GM12801 (cell line): ENCODE data around the gene CMTR1.

ENCODE experiments used
- CTCF ChIP-seq: IDR thresholded peaks from one replicate; pipeline ENCODE4 v1.5.1; 2011; ENCODE audit warnings: control low read depth; ENCODE audit not compliant: insufficient read length; ENCODE audit errors: extremely low read depth

The CMTR1 gene

GRCh38 chr6:37500294-37500608, 67.2 kb downstream of the CMTR1 start:
- no peak for TF ChIP-seq CTCF

- TF ChIP-seq CTCF: no peak
Measured at GRCh38 chr6:37501632-37502491, 68.8 kb downstream of the CMTR1 start.

GRCh38 chr6:37502703-37503291, 69.8 kb downstream of the CMTR1 start:
- no peak for TF ChIP-seq CTCF

GRCh38 chr6:37503309-37503965, 70.4 kb downstream of the CMTR1 start:
- no peak for TF ChIP-seq CTCF

- no peak for TF ChIP-seq CTCF
Measured at GRCh38 chr6:37504024-37504423, 71.0 kb downstream of the CMTR1 start.

GRCh38 chr6:37506479-37506878, 73.5 kb downstream of the CMTR1 start:
- no peak for TF ChIP-seq CTCF

- TF ChIP-seq CTCF: no peak
Measured at GRCh38 chr6:37507077-37507476, 74.1 kb downstream of the CMTR1 start.
